ENCODE data around the gene POU6F2.

GRCh38 chr7:39429421-39429820 is 451.7 kb downstream of the POU6F2 start:
- TF ChIP-seq CTCF (IDR thresholded peaks at IDR 0.05) (no peak), POLR2A (IDR thresholded peaks at IDR 0.05) (no peak)
